A172 (cell line): Measurements from ENCODE around the gene TXNRD3. TPM values are rescaled to one million over a fixed set of nuclear protein-coding genes. Genes with fewer than 3 reads are reported as not detected.
"Not testable (repeated sequence)": the region's sequence is repeated elsewhere in the genome, so short reads cannot be mapped to it uniquely, and the experiment has no call there.

Experiments used
- DNase-seq: peaks from one replicate; pipeline ENCODE4 v3.0.0-alpha.2; 2015; ENCODE audit warnings: low spot score
- total RNA-seq: library from RNA; depleted of rRNA; stranded (reverse); fragments of >200 nt; shearing (Covaris generic); gene quantifications from 2 replicates; pipeline ENCODE4 v1.2.3, GENCODE V29; 2014

TXNRD3 gene
- total RNA-seq, 1 experiment from 2014 or later: 22.3 TPM

GRCh38 chr3:126595479-126595878, 59.4 kb downstream of the TXNRD3 start:
- DNase-seq: not testable (repeated sequence)

GRCh38 chr3:126591515-126591914, 63.4 kb downstream of the TXNRD3 start:
- DNase-seq: not testable (repeated sequence)

GRCh38 chr3:126582311-126582710, 72.6 kb downstream of the TXNRD3 start:
- DNase-seq: no peak

GRCh38 chr3:126581569-126581968, 73.4 kb downstream of the TXNRD3 start:
- DNase-seq: no peak

- no peak for DNase-seq
Observed at GRCh38 chr3:126580746-126581145, 74.2 kb downstream of the TXNRD3 start.

- DNase-seq: no peak
Observed at GRCh38 chr3:126578702-126579101, 76.2 kb downstream of the TXNRD3 start.

- DNase-seq: no peak
Observed at GRCh38 chr3:126577261-126577660, 77.7 kb downstream of the TXNRD3 start.

GRCh38 chr3:126573492-126574117, 81.3 kb downstream of the TXNRD3 start:
- no peak for DNase-seq

GRCh38 chr3:126571078-126571477, 83.8 kb downstream of the TXNRD3 start:
- no peak for DNase-seq

GRCh38 chr3:126570103-126570541, 84.8 kb downstream of the TXNRD3 start:
- no peak for DNase-seq

GRCh38 chr3:126569390-126569975, 85.4 kb downstream of the TXNRD3 start:
- no peak for DNase-seq

- DNase-seq: no peak
Observed at GRCh38 chr3:126568776-126569342, 86.1 kb downstream of the TXNRD3 start.

GRCh38 chr3:126567696-126568438, 87.1 kb downstream of the TXNRD3 start:
- DNase-seq: no peak

GRCh38 chr3:126562737-126563276, 92.1 kb downstream of the TXNRD3 start:
- no peak for DNase-seq

GRCh38 chr3:126558336-126559071, 96.4 kb downstream of the TXNRD3 start, which contains the start of gene C3orf22:
TSS of gene C3orf22 (minus strand) at chr3:126558932. CDS start at chr3:126553390, 5,542 bp downstream.
- no peak for DNase-seq

GRCh38 chr3:126557761-126558160, 97.2 kb downstream of the TXNRD3 start:
- no peak for DNase-seq

- DNase-seq: no peak
Observed at GRCh38 chr3:126557415-126557745, 97.5 kb downstream of the TXNRD3 start.
